ENCODE data around the gene SLCO3A1.

- no peak for TF ChIP-seq POLR2AphosphoS5 (IDR thresholded peaks at IDR 0.05; ENCODE audit: low read depth)
- no peak for TF ChIP-seq GABPA (IDR thresholded peaks at IDR 0.05; ENCODE audit: low read depth)
Observed at GRCh38 chr15:91896341-91897055, 43.0 kb downstream of the SLCO3A1 start.

Measured in HL-60 (cell line).